Endothelial cell of umbilical vein (primary cell): Measurements from ENCODE around the gene HSBP1.
A peak's percentile ranks its signal among the peaks of the same experiment; 100 is the strongest.

Source experiments
- EZH2 ChIP-seq: IDR thresholded peaks from 2 replicates; pipeline ENCODE4 v1.6.1; 2012; ENCODE audit warnings: borderline replicate concordance, low read depth, mild to moderate bottlenecking, moderate library complexity, low read length, inconsistent platforms; ENCODE audit not compliant: severe bottlenecking
- JUN ChIP-seq: IDR thresholded peaks from 2 replicates; pipeline ENCODE4 v1.6.1; 2011; ENCODE audit warnings: borderline replicate concordance, low read depth; ENCODE audit not compliant: insufficient read length, insufficient read depth
- MYC ChIP-seq: IDR thresholded peaks from one replicate; pipeline ENCODE4 v1.6.1; 2011; ENCODE audit warnings: mild to moderate bottlenecking, low read depth, low read length
- POLR2A ChIP-seq: IDR thresholded peaks from 2 replicates; pipeline ENCODE4 v1.6.1; 2012; ENCODE audit warnings: low read depth, mild to moderate bottlenecking, control low read depth, low read length
- POLR2AphosphoS5 ChIP-seq: IDR thresholded peaks from 2 replicates; pipeline ENCODE4 v1.6.1; 2012; ENCODE audit warnings: low read depth, mild to moderate bottlenecking, control low read depth, low read length, moderate library complexity; ENCODE audit not compliant: insufficient read depth
- TF ChIP-seq, protein P1 (sequence below), 2 donors: IDR thresholded peaks; 1 replicate in 1 of 2; 2 replicates in 1 of 2; pipeline ENCODE4 v1.5.1; 2011; ENCODE audit warnings: low read length in 2 of 2, mild to moderate bottlenecking in 2 of 2, moderate library complexity in 2 of 2, control low read depth in 1 of 2, inconsistent platforms in 1 of 2, low read depth in 1 of 2; ENCODE audit not compliant: insufficient read depth in 1 of 2; ENCODE audit errors: extremely low read depth in 1 of 2
- TF ChIP-seq, protein P2 (sequence below): IDR thresholded peaks from 2 replicates; pipeline ENCODE4 v1.6.1; 2011; ENCODE audit not compliant: insufficient read depth, insufficient read length

DNA sequence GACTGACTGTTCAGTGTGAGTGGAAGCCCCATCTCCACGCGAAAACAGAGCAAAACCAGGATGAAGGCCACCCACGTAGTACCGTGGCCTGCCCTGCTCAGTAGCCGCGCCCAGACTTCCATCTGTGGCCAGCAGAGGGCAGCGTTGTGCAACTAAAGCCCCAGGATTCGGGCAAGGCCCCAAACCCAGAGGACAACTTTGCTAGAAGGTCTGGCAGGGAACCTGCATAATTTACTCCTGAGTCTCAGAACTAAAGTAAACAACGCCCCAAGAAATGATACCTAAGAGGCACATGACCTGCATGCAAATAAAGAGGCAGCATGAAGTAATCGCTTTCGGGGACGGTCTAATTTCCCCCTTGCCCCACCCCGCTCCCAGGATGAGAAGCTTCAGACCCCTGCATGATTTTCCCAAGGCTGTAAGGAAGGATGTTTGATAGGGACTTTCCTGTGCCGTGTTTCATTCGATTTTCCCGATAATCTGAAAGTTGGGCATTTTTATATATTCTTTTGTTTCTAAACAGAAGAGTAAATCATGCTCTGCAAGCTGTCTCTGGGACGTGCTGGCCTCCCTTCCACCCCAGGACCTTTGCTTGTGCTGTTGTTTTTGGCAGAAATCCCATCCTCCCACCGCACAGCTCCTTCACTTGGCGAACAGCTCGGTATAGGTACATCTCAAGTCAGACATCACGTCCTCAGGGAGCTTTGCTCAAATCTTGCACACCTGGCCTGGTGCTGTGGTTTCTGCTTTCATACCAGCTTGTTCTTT, 18.6 kb downstream of the HSBP1 start:
- TF ChIP-seq, protein P1, sequence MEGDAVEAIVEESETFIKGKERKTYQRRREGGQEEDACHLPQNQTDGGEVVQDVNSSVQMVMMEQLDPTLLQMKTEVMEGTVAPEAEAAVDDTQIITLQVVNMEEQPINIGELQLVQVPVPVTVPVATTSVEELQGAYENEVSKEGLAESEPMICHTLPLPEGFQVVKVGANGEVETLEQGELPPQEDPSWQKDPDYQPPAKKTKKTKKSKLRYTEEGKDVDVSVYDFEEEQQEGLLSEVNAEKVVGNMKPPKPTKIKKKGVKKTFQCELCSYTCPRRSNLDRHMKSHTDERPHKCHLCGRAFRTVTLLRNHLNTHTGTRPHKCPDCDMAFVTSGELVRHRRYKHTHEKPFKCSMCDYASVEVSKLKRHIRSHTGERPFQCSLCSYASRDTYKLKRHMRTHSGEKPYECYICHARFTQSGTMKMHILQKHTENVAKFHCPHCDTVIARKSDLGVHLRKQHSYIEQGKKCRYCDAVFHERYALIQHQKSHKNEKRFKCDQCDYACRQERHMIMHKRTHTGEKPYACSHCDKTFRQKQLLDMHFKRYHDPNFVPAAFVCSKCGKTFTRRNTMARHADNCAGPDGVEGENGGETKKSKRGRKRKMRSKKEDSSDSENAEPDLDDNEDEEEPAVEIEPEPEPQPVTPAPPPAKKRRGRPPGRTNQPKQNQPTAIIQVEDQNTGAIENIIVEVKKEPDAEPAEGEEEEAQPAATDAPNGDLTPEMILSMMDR (IDR thresholded peaks at IDR 0.05; ENCODE audit: extremely low read depth in 1 of 2, insufficient read depth in 1 of 2, low read depth in 1 of 2, low read length in 2 of 2) = peak; percentile 89 to 91
- TF ChIP-seq POLR2A = no peak
- no peak for TF ChIP-seq POLR2AphosphoS5
- no peak for TF ChIP-seq MYC
- TF ChIP-seq EZH2 = no peak
- TF ChIP-seq, protein P2, sequence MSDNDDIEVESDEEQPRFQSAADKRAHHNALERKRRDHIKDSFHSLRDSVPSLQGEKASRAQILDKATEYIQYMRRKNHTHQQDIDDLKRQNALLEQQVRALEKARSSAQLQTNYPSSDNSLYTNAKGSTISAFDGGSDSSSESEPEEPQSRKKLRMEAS = no peak
- no peak for TF ChIP-seq JUN
